ENCODE measurements around the gene SVEP1.

Gene SVEP1

DNA sequence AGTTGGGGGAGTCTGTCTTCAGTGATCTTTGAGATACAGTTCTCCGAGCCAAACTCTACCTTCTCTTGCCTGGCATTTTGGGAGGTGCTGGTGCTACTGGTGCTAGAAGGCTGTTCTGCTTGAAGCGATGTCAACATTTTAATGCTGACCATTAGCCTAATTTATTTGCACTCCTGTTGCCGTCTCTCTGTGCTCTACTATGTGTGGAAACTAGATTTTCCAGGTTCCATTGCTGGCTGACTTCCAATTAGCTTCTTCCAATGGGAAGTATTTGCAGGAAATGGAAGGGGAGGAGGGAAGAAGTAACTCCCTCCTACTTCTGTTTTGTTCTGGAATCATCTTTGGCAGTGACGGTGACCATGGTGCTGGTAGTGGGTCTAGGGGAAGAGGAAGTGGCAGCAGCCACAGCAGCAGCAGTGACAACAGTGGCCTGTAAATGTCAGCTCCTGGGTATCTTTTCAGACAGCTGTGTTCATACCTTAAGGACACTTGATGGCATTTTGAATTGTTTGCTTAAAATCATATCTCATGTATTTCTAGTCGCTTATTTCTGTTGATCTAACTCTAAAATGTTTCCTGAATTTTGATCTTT, 249.8 kb downstream of the SVEP1 start:
- Histone ChIP-seq H3K9ac (ENCODE audit: low read length) (no peak overlapping the region), H3K9me3 (ENCODE audit: insufficient read depth, low read length) (no peaks in the 10 kb centered on the region), H4K20me1 (ENCODE audit: low read depth, low read length) (no peaks in the 10 kb centered on the region), H3K36me3 (ENCODE audit: low read length) (no peaks in the 10 kb centered on the region), H3K4me2 (ENCODE audit: low read depth, low read length, poor library complexity, severe bottlenecking) (no peak overlapping the region), H3K4me3 (ENCODE audit: insufficient read depth, low read length, poor library complexity, severe bottlenecking) (no peak overlapping the region), H3K27ac (ENCODE audit: low read depth, low read length) (no peak overlapping the region), H3F3A (ENCODE audit: insufficient read depth) (no peaks in the 10 kb centered on the region), H3K79me2 (ENCODE audit: insufficient read depth, low read length) (no peaks in the 10 kb centered on the region), H2AFZ (ENCODE audit: low read depth, low read length, severe bottlenecking) (no peak overlapping the region), H3K9me2 (replicated peaks; ENCODE audit: insufficient read depth, low read length) (no peaks in the 10 kb centered on the region), H3K27me3 (ENCODE audit: low read length) (no peaks in the 10 kb centered on the region)
- TF ChIP-seq EZH2phosphoT487 (conservative IDR thresholded peaks at IDR 0.05; ENCODE audit: low read length) (no peak), CTCF (IDR thresholded peaks at IDR 0.05; ENCODE audit: insufficient read depth, low read length, poor library complexity, severe bottlenecking) (no peak)

DNA sequence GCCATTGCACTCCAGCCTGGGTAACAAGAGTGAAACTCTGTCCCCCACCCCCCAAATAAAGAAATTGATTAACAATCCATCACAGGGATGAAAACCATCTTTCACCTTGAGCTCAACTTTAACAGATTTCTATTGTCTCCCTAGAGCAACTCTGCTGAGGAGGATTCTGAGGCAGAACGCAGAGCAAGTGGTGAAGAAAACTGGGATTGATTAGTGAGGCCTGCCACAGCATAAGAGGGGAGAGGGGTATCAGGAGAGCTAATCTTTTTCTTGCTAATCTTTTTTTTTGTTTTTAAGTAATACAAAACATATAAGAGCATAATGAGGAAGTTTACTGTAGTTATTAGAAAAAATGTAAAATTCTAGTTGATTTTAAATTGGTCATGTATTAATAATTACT, 250.8 kb downstream of the SVEP1 start:
- Histone ChIP-seq H3K27me3 (ENCODE audit: low read length) (no peaks in the 10 kb centered on the region), H3K4me3 (ENCODE audit: insufficient read depth, low read length, poor library complexity, severe bottlenecking) (no peak overlapping the region), H3F3A (ENCODE audit: insufficient read depth) (no peaks in the 10 kb centered on the region), H2AFZ (ENCODE audit: low read depth, low read length, severe bottlenecking) (no peak overlapping the region), H3K36me3 (ENCODE audit: low read length) (no peaks in the 10 kb centered on the region), H3K9me3 (ENCODE audit: insufficient read depth, low read length) (no peaks in the 10 kb centered on the region), H3K79me2 (ENCODE audit: insufficient read depth, low read length) (no peaks in the 10 kb centered on the region), H3K4me2 (ENCODE audit: low read depth, low read length, poor library complexity, severe bottlenecking) (no peak overlapping the region), H3K9ac (ENCODE audit: low read length) (no peak overlapping the region), H3K9me2 (replicated peaks; ENCODE audit: insufficient read depth, low read length) (no peaks in the 10 kb centered on the region), H3K27ac (ENCODE audit: low read depth, low read length) (no peak overlapping the region), H4K20me1 (ENCODE audit: low read depth, low read length) (no peaks in the 10 kb centered on the region)
- TF ChIP-seq EZH2phosphoT487 (conservative IDR thresholded peaks at IDR 0.05; ENCODE audit: low read length) (no peak), CTCF (IDR thresholded peaks at IDR 0.05; ENCODE audit: insufficient read depth, low read length, poor library complexity, severe bottlenecking) (no peak)

GRCh38 chr9:110327716-110328115, 251.8 kb downstream of the SVEP1 start:
- Histone ChIP-seq H3K9me3 (ENCODE audit: insufficient read depth, low read length) (no peaks in the 10 kb centered on the region), H3K79me2 (ENCODE audit: insufficient read depth, low read length) (no peaks in the 10 kb centered on the region), H2AFZ (ENCODE audit: low read depth, low read length, severe bottlenecking) (no peak overlapping the region), H4K20me1 (ENCODE audit: low read depth, low read length) (no peaks in the 10 kb centered on the region), H3F3A (ENCODE audit: insufficient read depth) (no peaks in the 10 kb centered on the region), H3K4me3 (ENCODE audit: insufficient read depth, low read length, poor library complexity, severe bottlenecking) (no peak overlapping the region), H3K27ac (ENCODE audit: low read depth, low read length) (no peak overlapping the region), H3K27me3 (ENCODE audit: low read length) (no peaks in the 10 kb centered on the region), H3K36me3 (ENCODE audit: low read length) (no peaks in the 10 kb centered on the region), H3K9me2 (replicated peaks; ENCODE audit: insufficient read depth, low read length) (no peaks in the 10 kb centered on the region), H3K9ac (ENCODE audit: low read length) (no peak overlapping the region), H3K4me2 (ENCODE audit: low read depth, low read length, poor library complexity, severe bottlenecking) (no peak overlapping the region)
- no peak for TF ChIP-seq CTCF (IDR thresholded peaks at IDR 0.05; ENCODE audit: insufficient read depth, low read length, poor library complexity, severe bottlenecking)
- TF ChIP-seq EZH2phosphoT487 (conservative IDR thresholded peaks at IDR 0.05; ENCODE audit: low read length), result no peak
